Measurements from ENCODE around the gene LTF.
"Not testable (repeated sequence)": the region's sequence is repeated elsewhere in the genome, so short reads cannot be mapped to it uniquely, and the experiment has no call there.

The LTF gene

GRCh38 chr3:46454209-46454595, 10.5 kb downstream of the LTF start:
- DNase-seq, result no peak
- in situ Hi-C loops (cut with HindIII; ENCODE audit: low pct_ligation_motif_present, low pct_unique_long_range_greater_than_20kb, low sequenced_read_pairs), result no loop called here

- DNase-seq, result no peak
- in situ Hi-C loops (cut with HindIII; ENCODE audit: low pct_ligation_motif_present, low pct_unique_long_range_greater_than_20kb, low sequenced_read_pairs), result no loop called here
These were observed 11.0 kb downstream of the LTF start for GRCh38 chr3:46453526-46454208.

- in situ Hi-C loops (cut with HindIII; ENCODE audit: low pct_ligation_motif_present, low pct_unique_long_range_greater_than_20kb, low sequenced_read_pairs), result no loop called here
- DNase-seq, result peak; percentile 4
These were observed 14.8 kb downstream of the LTF start for GRCh38 chr3:46449755-46450552.

GRCh38 chr3:46448721-46449120, 16.0 kb downstream of the LTF start:
- in situ Hi-C loops (cut with HindIII; ENCODE audit: low pct_ligation_motif_present, low pct_unique_long_range_greater_than_20kb, low sequenced_read_pairs), result no loop called here
- no peak for DNase-seq

GRCh38 chr3:46447228-46447985, 17.3 kb downstream of the LTF start:
- no peak for DNase-seq
- in situ Hi-C loops (cut with HindIII; ENCODE audit: low pct_ligation_motif_present, low pct_unique_long_range_greater_than_20kb, low sequenced_read_pairs), result no loop called here

- in situ Hi-C loops (cut with HindIII; ENCODE audit: low pct_ligation_motif_present, low pct_unique_long_range_greater_than_20kb, low sequenced_read_pairs), result no loop called here
- no peak for DNase-seq
These were observed 21.9 kb downstream of the LTF start for GRCh38 chr3:46442576-46443530.

GRCh38 chr3:46440531-46441294, 24.0 kb downstream of the LTF start:
- no peak for DNase-seq
- in situ Hi-C loops (cut with HindIII; ENCODE audit: low pct_ligation_motif_present, low pct_unique_long_range_greater_than_20kb, low sequenced_read_pairs), result no loop called here

GRCh38 chr3:46438831-46439230, 25.9 kb downstream of the LTF start:
- no peak for DNase-seq

GRCh38 chr3:46435081-46435726, 29.5 kb downstream of the LTF start:
- no peak for DNase-seq
- in situ Hi-C loops (cut with HindIII; ENCODE audit: low pct_ligation_motif_present, low pct_unique_long_range_greater_than_20kb, low sequenced_read_pairs), result no loop called here

More at GRCh38 chr3:46438831-46439230, 25.9 kb downstream of the LTF start:
- in situ Hi-C loops (cut with HindIII; ENCODE audit: low pct_ligation_motif_present, low pct_unique_long_range_greater_than_20kb, low sequenced_read_pairs), result no loop called here

GRCh38 chr3:46433841-46434240, 30.9 kb downstream of the LTF start:
- no peak for DNase-seq
- in situ Hi-C loops (cut with HindIII; ENCODE audit: low pct_ligation_motif_present, low pct_unique_long_range_greater_than_20kb, low sequenced_read_pairs), result no loop called here

GRCh38 chr3:46433118-46433517, 31.6 kb downstream of the LTF start:
- in situ Hi-C loops (cut with HindIII; ENCODE audit: low pct_ligation_motif_present, low pct_unique_long_range_greater_than_20kb, low sequenced_read_pairs); DNase-seq: not testable (repeated sequence)

GRCh38 chr3:46431905-46432304, 32.8 kb downstream of the LTF start:
- DNase-seq; in situ Hi-C loops (cut with HindIII; ENCODE audit: low pct_ligation_motif_present, low pct_unique_long_range_greater_than_20kb, low sequenced_read_pairs): not testable (repeated sequence)

- DNase-seq; in situ Hi-C loops (cut with HindIII; ENCODE audit: low pct_ligation_motif_present, low pct_unique_long_range_greater_than_20kb, low sequenced_read_pairs): not testable (repeated sequence)
These were observed 33.8 kb downstream of the LTF start for GRCh38 chr3:46430879-46431278.

GRCh38 chr3:46429671-46430070, 35.0 kb downstream of the LTF start:
- DNase-seq, result no peak
- in situ Hi-C loops (cut with HindIII; ENCODE audit: low pct_ligation_motif_present, low pct_unique_long_range_greater_than_20kb, low sequenced_read_pairs), result no loop called here

GRCh38 chr3:46429250-46429649, 35.5 kb downstream of the LTF start:
- DNase-seq, result no peak
- in situ Hi-C loops (cut with HindIII; ENCODE audit: low pct_ligation_motif_present, low pct_unique_long_range_greater_than_20kb, low sequenced_read_pairs), result no loop called here

- in situ Hi-C loops (cut with HindIII; ENCODE audit: low pct_ligation_motif_present, low pct_unique_long_range_greater_than_20kb, low sequenced_read_pairs), result no loop called here
- DNase-seq, result no peak
These were observed 36.5 kb downstream of the LTF start for GRCh38 chr3:46427916-46428833.
